ENCODE measurements around the gene PTH.

PTH gene

GRCh38 chr11:13535819-13536218, 40.0 kb upstream of the PTH start (continued):
- no peak for TF ChIP-seq ZNF121 (tag by site-specific recombination; IDR thresholded peaks at IDR 0.05)
- no peak for TF ChIP-seq ZNF311 (tag by site-specific recombination; IDR thresholded peaks at IDR 0.05; ENCODE audit: borderline replicate concordance)
- no peak for TF ChIP-seq SP3 (tag by site-specific recombination; IDR thresholded peaks at IDR 0.05)
- no peak for TF ChIP-seq ZFP37 (tag by site-specific recombination; IDR thresholded peaks at IDR 0.05)

- H3K4me3 ChIP-seq (ENCODE audit: low read depth, low read length) = no peak overlapping the region
- H3K9me3 ChIP-seq (ENCODE audit: control insufficient read depth, insufficient read depth, low read depth, low read length) = no peaks in the 10 kb centered on the region
- TF ChIP-seq ZFP69B (tag by site-specific recombination; IDR thresholded peaks at IDR 0.05) (no peak), ZNF37A (tag by site-specific recombination; IDR thresholded peaks at IDR 0.05) (no peak), ZNF747 (tag by site-specific recombination; IDR thresholded peaks at IDR 0.05) (no peak)
- POLR2A ChIA-PET = no interaction called here
- H3K4me1 ChIP-seq (ENCODE audit: control insufficient read depth, insufficient read depth, low read length) = no peaks in the 10 kb centered on the region
- H3K27ac ChIP-seq (ENCODE audit: extremely low read depth, low read depth, low read length) = no peak overlapping the region
- CTCF ChIA-PET = interaction anchor here (0.6 kb wide), 1 partner anchor 374 kb away, joined by 3 read pairs; no protein-coding TSS in a partner anchor
- no peaks in the 10 kb centered on the region for H3K36me3 ChIP-seq (ENCODE audit: control insufficient read depth in 2 of 2, insufficient read depth in 1 of 2, low read length in 2 of 2)
Measured at GRCh38 chr11:13534358-13534757, 38.6 kb upstream of the PTH start.

GRCh38 chr11:13525257-13525656, 29.5 kb upstream of the PTH start:
- Histone ChIP-seq H3K9me3 (ENCODE audit: control insufficient read depth, insufficient read depth, low read depth, low read length) (no peaks in the 10 kb centered on the region), H3K27ac (ENCODE audit: extremely low read depth, low read depth, low read length) (no peak overlapping the region), H3K4me1 (ENCODE audit: control insufficient read depth, insufficient read depth, low read length) (no peaks in the 10 kb centered on the region), H3K36me3 (ENCODE audit: control insufficient read depth in 2 of 2, insufficient read depth in 1 of 2, low read length in 2 of 2) (no peaks in the 10 kb centered on the region), H3K4me3 (ENCODE audit: low read depth, low read length) (no peak overlapping the region)
- ChIA-PET POLR2A (no interaction called here), CTCF (interaction anchor here (1.8 kb wide), 1 partner anchor 38 kb away, joined by 5 read pairs; no protein-coding TSS in a partner anchor)
- TF ChIP-seq SCRT2 (tag by site-specific recombination; IDR thresholded peaks at IDR 0.05) (no peak), ZNF701 (tag by site-specific recombination; IDR thresholded peaks at IDR 0.05) (no peak), PATZ1 (tag by site-specific recombination; IDR thresholded peaks at IDR 0.05) (no peak)

GRCh38 chr11:13503393-13503792, 7.6 kb upstream of the PTH start:
- POLR2A ChIA-PET = no interaction called here
- TF ChIP-seq ZFP41 (tag by site-specific recombination; IDR thresholded peaks at IDR 0.05; ENCODE audit: borderline replicate concordance) = no peak
- TF ChIP-seq ZNF792 (tag by site-specific recombination; IDR thresholded peaks at IDR 0.05) = no peak
- no peak for TF ChIP-seq ZNF350 (tag by site-specific recombination; IDR thresholded peaks at IDR 0.05)
- TF ChIP-seq ZSCAN23 (tag by site-specific recombination; IDR thresholded peaks at IDR 0.05) = no peak
- no peak for TF ChIP-seq ZNF335 (tag by site-specific recombination; conservative IDR thresholded peaks at IDR 0.05)
- no peak for TF ChIP-seq IKZF3 (tag by site-specific recombination; IDR thresholded peaks at IDR 0.05)
- TF ChIP-seq YY1 (tag by site-specific recombination; IDR thresholded peaks at IDR 0.05) = no peak
- no peak for TF ChIP-seq ZNF398 (tag by site-specific recombination; IDR thresholded peaks at IDR 0.05)
- TF ChIP-seq ZFP69B (tag by site-specific recombination; IDR thresholded peaks at IDR 0.05) = no peak
- no peak for TF ChIP-seq AEBP2 (tag by site-specific recombination; IDR thresholded peaks at IDR 0.05; ENCODE audit: borderline replicate concordance)
- TF ChIP-seq ZNF473 (tag by site-specific recombination; IDR thresholded peaks at IDR 0.05) = no peak
- TF ChIP-seq ZNF658 (tag by site-specific recombination; IDR thresholded peaks at IDR 0.05) = no peak
- no peak for TF ChIP-seq ZNF621 (tag by site-specific recombination; IDR thresholded peaks at IDR 0.05)
- no peak for TF ChIP-seq ZNF510 (tag by site-specific recombination; IDR thresholded peaks at IDR 0.05; ENCODE audit: insufficient replicate concordance)
- TF ChIP-seq ZNF530 (tag by site-specific recombination; IDR thresholded peaks at IDR 0.05; ENCODE audit: low read depth) = no peak
- no peak for TF ChIP-seq ZNF701 (tag by site-specific recombination; IDR thresholded peaks at IDR 0.05)
- no peak for TF ChIP-seq ZNF600 (tag by site-specific recombination; IDR thresholded peaks at IDR 0.05)
- TF ChIP-seq HOXA7 (CRISPR knock-in tag; IDR thresholded peaks at IDR 0.05; ENCODE audit: borderline replicate concordance) = no peak
- TF ChIP-seq ZNF214 (tag by site-specific recombination; IDR thresholded peaks at IDR 0.05; ENCODE audit: borderline replicate concordance) = no peak
- no peak for TF ChIP-seq BCL11A (tag by site-specific recombination; IDR thresholded peaks at IDR 0.05; ENCODE audit: low read depth)
- H3K4me1 ChIP-seq (ENCODE audit: control insufficient read depth, insufficient read depth, low read length) = no peaks in the 10 kb centered on the region
- CTCF ChIA-PET = no interaction called here
- no peaks in the 10 kb centered on the region for H3K9me3 ChIP-seq (ENCODE audit: control insufficient read depth, insufficient read depth, low read depth, low read length)
- H3K36me3 ChIP-seq (ENCODE audit: control insufficient read depth in 2 of 2, insufficient read depth in 1 of 2, low read length in 2 of 2) = no peaks in the 10 kb centered on the region
- no peak overlapping the region for H3K27ac ChIP-seq (ENCODE audit: extremely low read depth, low read depth, low read length)
- H3K4me3 ChIP-seq (ENCODE audit: low read depth, low read length) = no peak overlapping the region

Measured in HEK293 (cell line).